H9 (cell line): ENCODE data around the gene CTCF. TPM values are rescaled to one million over a fixed set of nuclear protein-coding genes. Genes with fewer than 3 reads are reported as not detected.

Source experiments
- DNase-seq: peaks from one replicate; pipeline ENCODE4 v3.0.0-alpha.2; 2017
- H2AFZ ChIP-seq: one replicate; pipeline ENCODE4 v1.6.1; 2013; ENCODE audit warnings: mild to moderate bottlenecking, low read length, control low read depth, moderate library complexity
- H2AK5ac ChIP-seq: 2 replicates; pipeline ENCODE4 v1.6.1; 2013; ENCODE audit warnings: low read length, control low read depth, mixed read lengths; ENCODE audit not compliant: insufficient read length
- H2BK120ac ChIP-seq: one replicate; pipeline ENCODE4 v1.6.1; 2013; ENCODE audit warnings: low read depth, mild to moderate bottlenecking, low read length, control low read depth, inconsistent platforms; ENCODE audit not compliant: poor library complexity, severe bottlenecking
- H2BK12ac ChIP-seq: 2 replicates; pipeline ENCODE4 v1.6.1; 2013; ENCODE audit warnings: low read length, control low read depth, mixed read lengths, low read depth; ENCODE audit not compliant: insufficient read length
- H2BK15ac ChIP-seq: 2 replicates; pipeline ENCODE4 v1.6.1; 2013; ENCODE audit warnings: low read depth, low read length, control low read depth
- H2BK20ac ChIP-seq: one replicate; pipeline ENCODE4 v1.6.1; 2013; ENCODE audit warnings: low read depth, mild to moderate bottlenecking, low read length, control low read depth, inconsistent platforms; ENCODE audit not compliant: poor library complexity, severe bottlenecking
- H2BK5ac ChIP-seq: 2 replicates; pipeline ENCODE4 v1.6.1; 2013; ENCODE audit warnings: low read length, control low read depth, mixed read lengths; ENCODE audit not compliant: insufficient read length
- H3K14ac ChIP-seq: 2 replicates; pipeline ENCODE4 v1.6.1; 2013; ENCODE audit warnings: low read length, control low read depth; ENCODE audit not compliant: insufficient read depth
- H3K18ac ChIP-seq: 2 replicates; pipeline ENCODE4 v1.6.1; 2013; ENCODE audit warnings: low read depth, mild to moderate bottlenecking, mixed read lengths, low read length, control low read depth; ENCODE audit not compliant: insufficient read length
- H3K23ac ChIP-seq: 2 replicates; pipeline ENCODE4 v1.6.1; 2013; ENCODE audit warnings: low read length, control low read depth, mixed read lengths, low read depth; ENCODE audit not compliant: insufficient read length
- H3K23me2 ChIP-seq: 2 replicates; pipeline ENCODE4 v1.6.1; 2013; ENCODE audit warnings: low read depth, mild to moderate bottlenecking, mixed read lengths, low read length, control low read depth; ENCODE audit not compliant: insufficient read length, poor library complexity, severe bottlenecking
- H3K27ac ChIP-seq: 2 replicates; pipeline ENCODE4 v1.5.1; 2013; ENCODE audit warnings: low read length, control low read depth, mixed read lengths, low read depth; ENCODE audit not compliant: insufficient read length
- H3K27me3 ChIP-seq: 2 replicates; pipeline ENCODE4 v1.6.1; 2013; ENCODE audit warnings: low read length, control low read depth, inconsistent platforms; ENCODE audit not compliant: insufficient read depth
- H3K4ac ChIP-seq: 2 replicates; pipeline ENCODE4 v1.6.1; 2013; ENCODE audit warnings: low read depth, mild to moderate bottlenecking, control low read depth, inconsistent platforms, low read length, moderate library complexity
- H3K4me1 ChIP-seq: 2 replicates; pipeline ENCODE4 v1.6.1; 2013; ENCODE audit warnings: low read length, control low read depth, inconsistent platforms; ENCODE audit not compliant: insufficient read depth
- H3K4me2 ChIP-seq: 2 replicates; pipeline ENCODE4 v1.6.1; 2013; ENCODE audit warnings: low read length, control low read depth, mixed read lengths; ENCODE audit not compliant: insufficient read length, insufficient read depth
- H3K56ac ChIP-seq: 2 replicates; pipeline ENCODE4 v1.6.1; 2013; ENCODE audit warnings: low read depth, mild to moderate bottlenecking, mixed read lengths, low read length, control low read depth; ENCODE audit not compliant: insufficient read length
- H3K79me1 ChIP-seq: 2 replicates; pipeline ENCODE4 v1.6.1; 2013; ENCODE audit warnings: low read depth, mild to moderate bottlenecking, moderate library complexity, low read length, control low read depth, inconsistent platforms; ENCODE audit not compliant: insufficient read depth, poor library complexity, severe bottlenecking
- H3K79me2 ChIP-seq: 2 replicates; pipeline ENCODE4 v1.6.1; 2013; ENCODE audit warnings: low read length, control low read depth, inconsistent platforms; ENCODE audit not compliant: insufficient read depth
- H3K9ac ChIP-seq: 2 replicates; pipeline ENCODE4 v1.6.1; 2013; ENCODE audit warnings: low read length, control low read depth, mixed read lengths; ENCODE audit not compliant: insufficient read length; ENCODE audit errors: extremely low read depth
- H3K9me3 ChIP-seq: one replicate; pipeline ENCODE4 v1.6.1; 2013; ENCODE audit warnings: low read depth, low read length, inconsistent platforms; ENCODE audit not compliant: control insufficient read depth
- H3T11ph ChIP-seq: one replicate; pipeline ENCODE4 v1.6.1; 2013; ENCODE audit warnings: mild to moderate bottlenecking, low read length, control low read depth, inconsistent platforms
- H4K20me1 ChIP-seq: one replicate; pipeline ENCODE4 v1.6.1; 2013; ENCODE audit not compliant: control insufficient read depth, insufficient read length, insufficient read depth
- H4K5ac ChIP-seq: 2 replicates; pipeline ENCODE4 v1.6.1; 2013; ENCODE audit warnings: low read depth, mild to moderate bottlenecking, mixed read lengths, low read length, control low read depth; ENCODE audit not compliant: insufficient read length
- H4K8ac ChIP-seq: replicated peaks from 2 replicates; pipeline ENCODE4 v1.6.1; 2013; ENCODE audit warnings: low read length, control low read depth, mixed read lengths, low read depth; ENCODE audit not compliant: insufficient read length
- H4K91ac ChIP-seq: 2 replicates; pipeline ENCODE4 v1.6.1; 2013; ENCODE audit warnings: low read depth, mild to moderate bottlenecking, moderate library complexity, mixed read lengths, low read length, control low read depth; ENCODE audit not compliant: insufficient read length
- H3K27ac Mint-ChIP-seq, 3 experiments: 2 replicates in 2 of 3; 3 replicates in 1 of 3; pipeline ENCODE4 v1.8.0; 2020 to 2021; ENCODE audit warnings: mixed read lengths in 3 of 3, mild to moderate bottlenecking in 1 of 3, moderate library complexity in 1 of 3
- H3K27me3 Mint-ChIP-seq: 2 replicates; pipeline ENCODE4 v1.8.0; 2021; ENCODE audit warnings: low read depth, mild to moderate bottlenecking, moderate library complexity, mixed read lengths
- H3K36me3 Mint-ChIP-seq, 3 experiments: 2 replicates in 2 of 3; 3 replicates in 1 of 3; pipeline ENCODE4 v1.8.0; 2020 to 2021; ENCODE audit warnings: low read depth in 3 of 3, mixed read lengths in 3 of 3; ENCODE audit not compliant: insufficient read depth in 1 of 3
- H3K4me1 Mint-ChIP-seq, 2 experiments: 2 replicates each; pipeline ENCODE4 v1.8.0; 2020; ENCODE audit warnings: mixed read lengths in 2 of 2
- H3K4me3 Mint-ChIP-seq, 2 experiments: 2 replicates in 1 of 2; 3 replicates in 1 of 2; pipeline ENCODE4 v1.8.0; 2020 to 2021; ENCODE audit warnings: mild to moderate bottlenecking in 2 of 2, mixed read lengths in 2 of 2, moderate library complexity in 1 of 2
- H3K9me3 Mint-ChIP-seq, 2 experiments: 2 replicates in 1 of 2; 3 replicates in 1 of 2; pipeline ENCODE4 v1.8.0; 2020; ENCODE audit warnings: mild to moderate bottlenecking in 2 of 2, mixed read lengths in 2 of 2, moderate library complexity in 1 of 2
- CTCF ChIP-seq: fragments of 200-600 bp; sonication (generic); conservative IDR thresholded peaks from 3 replicates; pipeline ENCODE4 v1.8.0; 2021; ENCODE audit warnings: antibody characterized with exemption, mild to moderate bottlenecking
- WGBS: extraction: QIAGEN DNeasy Blood & Tissue Kit; methylation state at CpG from one replicate; pipeline ENCODE4 v1.1.7; 2013; ENCODE audit warnings: missing lambda C conversion rate, low lambda C conversion rate, mixed read lengths; ENCODE audit not compliant: insufficient read length; ENCODE audit errors: extremely low coverage; 5-methylcytosine and 5-hydroxymethylcytosine counted together
- total RNA-seq: library from RNA; stranded (reverse); gene quantifications from 2 replicates; pipeline ENCODE4 v1.2.1, GENCODE V29; 2021

CTCF gene
- total RNA-seq, 1 experiment from 2014 or later: 87.3 TPM

- no peak overlapping the region for H3K4me2 ChIP-seq
- no peak overlapping the region for H3K23ac ChIP-seq
- H4K5ac ChIP-seq: no peak overlapping the region
- no peak overlapping the region for H3K4ac ChIP-seq
- no peaks in the 10 kb centered on the region for H3K9me3 ChIP-seq
- H4K8ac ChIP-seq: no peak overlapping the region
- H3K14ac ChIP-seq: no peak overlapping the region
- H4K20me1 ChIP-seq: peaks cover 3% of the 10 kb centered on the region
- H3K27me3 ChIP-seq: no peaks in the 10 kb centered on the region
- H3K4me1 ChIP-seq: no peaks in the 10 kb centered on the region
- no peak overlapping the region for H2BK20ac ChIP-seq
- no peak overlapping the region for H3T11ph ChIP-seq
- H3K56ac ChIP-seq: no peak overlapping the region
- Mint-ChIP-seq H3K27me3 (peaks cover 4% of the 10 kb centered on the region), H3K27ac (no peak overlapping the region), H3K4me3 (peak overlapping the region in 1 of 2 experiments; percentile 22; a peak in 1 of 5 replicates), H3K9me3 (no peaks in the 10 kb centered on the region), H3K36me3 (peaks cover 0 to 7% (median 2%) of the 10 kb centered on the region in 3 experiments; a peak in 2 of 7 replicates), H3K4me1 (peaks cover 7 to 16% of the 10 kb centered on the region in 2 experiments; a peak in 3 of 4 replicates)
- no peaks in the 10 kb centered on the region for H3K79me1 ChIP-seq
- DNase-seq: no peak
- H2AFZ ChIP-seq: no peak overlapping the region
- H4K91ac ChIP-seq: no peak overlapping the region
- H3K18ac ChIP-seq: no peak overlapping the region
- H2BK15ac ChIP-seq: no peak overlapping the region
- no peak overlapping the region for H3K9ac ChIP-seq
- no peak overlapping the region for H2BK5ac ChIP-seq
- WGBS: no CpG with 5 or more reads among the region's 6 CpGs
- H2BK120ac ChIP-seq: no peak overlapping the region
- no peak overlapping the region for H2BK12ac ChIP-seq
- H3K79me2 ChIP-seq: no peaks in the 10 kb centered on the region
- TF ChIP-seq CTCF: 0 out of 3 replicates have a peak, but pooled peaks have one; percentile 19
- H3K27ac ChIP-seq: no peak overlapping the region
- H2AK5ac ChIP-seq: no peak overlapping the region
- H3K23me2 ChIP-seq: peaks cover 3% of the 10 kb centered on the region
Observed at GRCh38 chr16:67668495-67669157, 106.3 kb downstream of the CTCF start.
